Trophoblast cell (in vitro differentiated cells and primary cell): ENCODE measurements around the gene CTAG2.
"Not testable (repeated sequence)": the region's sequence is repeated elsewhere in the genome, so short reads cannot be mapped to it uniquely, and the experiment has no call there.

ENCODE experiments used
- DNase-seq, 2 donors: peaks; one replicate each; pipeline ENCODE4 v3.0.0-alpha.2; 2016
- H2AFZ ChIP-seq: 2 replicates; pipeline ENCODE4 v1.6.1; 2013; ENCODE audit warnings: low read length, moderate library complexity, mild to moderate bottlenecking; ENCODE audit not compliant: insufficient read depth, poor library complexity
- H2AK5ac ChIP-seq: 2 replicates; pipeline ENCODE4 v1.6.1; 2013; ENCODE audit warnings: mild to moderate bottlenecking, low read length
- H2BK120ac ChIP-seq: 2 replicates; pipeline ENCODE4 v1.6.1; 2013; ENCODE audit warnings: low read length, mild to moderate bottlenecking, moderate library complexity; ENCODE audit not compliant: insufficient read depth, poor library complexity
- H2BK12ac ChIP-seq: 2 replicates; pipeline ENCODE4 v1.6.1; 2013; ENCODE audit warnings: mild to moderate bottlenecking, low read length, moderate library complexity
- H2BK5ac ChIP-seq: 2 replicates; pipeline ENCODE4 v1.6.1; 2013; ENCODE audit warnings: low read length, low read depth, moderate library complexity, mild to moderate bottlenecking; ENCODE audit not compliant: poor library complexity
- H3K14ac ChIP-seq: 2 replicates; pipeline ENCODE4 v1.6.1; 2013; ENCODE audit warnings: mild to moderate bottlenecking, low read length
- H3K18ac ChIP-seq: 2 replicates; pipeline ENCODE4 v1.6.1; 2013; ENCODE audit warnings: mild to moderate bottlenecking, low read length
- H3K23ac ChIP-seq: 2 replicates; pipeline ENCODE4 v1.6.1; 2013; ENCODE audit warnings: low read length
- H3K27ac ChIP-seq: 2 replicates; pipeline ENCODE4 v1.5.1; 2013; ENCODE audit warnings: low read depth, mild to moderate bottlenecking, inconsistent platforms, low read length, moderate library complexity
- H3K27me3 ChIP-seq: 2 replicates; pipeline ENCODE4 v1.6.1; 2013; ENCODE audit warnings: inconsistent platforms, mild to moderate bottlenecking, low read length, moderate library complexity; ENCODE audit not compliant: insufficient read depth
- H3K36me3 ChIP-seq, 2 experiments: 1 replicate in 1 of 2; 2 replicates in 1 of 2; pipeline ENCODE4 v1.6.1; 2013; ENCODE audit warnings: low read length in 2 of 2, mild to moderate bottlenecking in 2 of 2, moderate library complexity in 1 of 2; ENCODE audit not compliant: insufficient read depth in 2 of 2, control insufficient read depth in 1 of 2
- H3K4ac ChIP-seq: 2 replicates; pipeline ENCODE4 v1.6.1; 2013; ENCODE audit warnings: low read depth, mild to moderate bottlenecking, low read length, moderate library complexity
- H3K4me1 ChIP-seq, 2 experiments: 1 replicate in 1 of 2; 2 replicates in 1 of 2; pipeline ENCODE4 v1.6.1; 2013; ENCODE audit warnings: low read length in 2 of 2, mild to moderate bottlenecking in 2 of 2, moderate library complexity in 1 of 2; ENCODE audit not compliant: insufficient read depth in 2 of 2, control insufficient read depth in 1 of 2
- H3K4me2 ChIP-seq: 2 replicates; pipeline ENCODE4 v1.6.1; 2013; ENCODE audit warnings: inconsistent platforms, mild to moderate bottlenecking, low read length, moderate library complexity
- H3K4me3 ChIP-seq: 2 replicates; pipeline ENCODE4 v1.5.1; 2013; ENCODE audit warnings: mild to moderate bottlenecking, low read depth, low read length, inconsistent platforms
- H3K79me1 ChIP-seq: one replicate; pipeline ENCODE4 v1.6.1; 2013; ENCODE audit warnings: low read length
- H3K79me2 ChIP-seq: 2 replicates; pipeline ENCODE4 v1.6.1; 2013; ENCODE audit warnings: low read length, mild to moderate bottlenecking; ENCODE audit not compliant: control insufficient read depth, insufficient read depth, poor library complexity
- H3K9ac ChIP-seq: 2 replicates; pipeline ENCODE4 v1.6.1; 2013; ENCODE audit warnings: mild to moderate bottlenecking, low read length
- H3K9me3 ChIP-seq: 2 replicates; pipeline ENCODE4 v1.6.1; 2013; ENCODE audit warnings: low read depth, mild to moderate bottlenecking, control low read depth, inconsistent platforms, low read length; ENCODE audit not compliant: insufficient read depth
- H4K12ac ChIP-seq: 2 replicates; pipeline ENCODE4 v1.6.1; 2013; ENCODE audit warnings: low read depth, mild to moderate bottlenecking, low read length, moderate library complexity
- H4K8ac ChIP-seq: 2 replicates; pipeline ENCODE4 v1.6.1; 2013; ENCODE audit warnings: low read depth, mild to moderate bottlenecking, low read length, moderate library complexity
- H4K91ac ChIP-seq: one replicate; pipeline ENCODE4 v1.6.1; 2013; ENCODE audit warnings: low read depth, mild to moderate bottlenecking, low read length, moderate library complexity
- WGBS: extraction: QIAGEN DNeasy Blood & Tissue Kit; methylation state at CpG from one replicate; pipeline ENCODE4 v1.1.7; 2013; ENCODE audit warnings: missing lambda C conversion rate; ENCODE audit not compliant: insufficient read length, insufficient coverage; ENCODE audit errors: extremely low coverage; 5-methylcytosine and 5-hydroxymethylcytosine counted together

Gene CTAG2

DNA sequence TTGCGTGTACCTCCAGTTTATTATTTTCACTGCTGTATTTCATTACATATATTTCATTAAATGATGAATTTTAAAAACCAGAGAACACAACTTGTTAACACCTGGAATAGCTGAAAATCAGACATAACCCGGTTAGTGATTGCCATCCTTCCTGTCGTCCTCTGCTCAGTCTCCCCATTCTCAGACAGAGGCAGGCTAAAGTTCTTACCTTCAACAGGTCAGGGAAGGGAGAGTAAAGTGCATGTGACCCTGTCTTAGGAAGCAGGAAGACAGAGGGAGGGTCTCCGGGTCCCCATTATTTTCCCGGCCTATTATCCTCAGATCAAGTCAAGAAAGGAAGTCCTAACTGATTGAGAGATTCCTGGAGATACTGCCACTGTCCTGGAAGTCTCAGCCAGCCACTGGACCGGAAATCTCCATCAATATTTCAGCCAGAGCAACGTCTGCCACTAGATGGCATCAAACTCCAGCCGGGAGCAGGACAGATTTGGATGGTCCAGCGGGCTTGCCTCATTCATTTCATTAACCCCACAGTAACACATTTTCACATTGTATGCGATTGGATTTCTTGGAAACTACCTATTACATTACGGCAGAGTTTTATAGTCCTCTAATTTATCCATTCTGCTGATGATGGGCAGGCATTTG, 32.5 kb downstream of the CTAG2 start:
- not testable (repeated sequence) for H2BK5ac ChIP-seq, H3K14ac ChIP-seq, H3K18ac ChIP-seq, H3K4me1 ChIP-seq, H3K9ac ChIP-seq, H2AK5ac ChIP-seq, H2AFZ ChIP-seq, DNase-seq, H2BK120ac ChIP-seq, H3K4me2 ChIP-seq, H3K79me2 ChIP-seq, H3K36me3 ChIP-seq, H3K27me3 ChIP-seq, H4K12ac ChIP-seq, H3K4me3 ChIP-seq, H2BK12ac ChIP-seq, H4K8ac ChIP-seq, H4K91ac ChIP-seq, H3K4ac ChIP-seq, H3K23ac ChIP-seq, H3K79me1 ChIP-seq, H3K27ac ChIP-seq, H3K9me3 ChIP-seq
- no CpG with 5 or more reads among the region's 11 CpGs for WGBS

- H3K4me2 ChIP-seq, H4K8ac ChIP-seq, H2AFZ ChIP-seq, H3K9me3 ChIP-seq, H3K14ac ChIP-seq, H4K91ac ChIP-seq, H3K23ac ChIP-seq, H3K9ac ChIP-seq, H2AK5ac ChIP-seq, H2BK5ac ChIP-seq, H4K12ac ChIP-seq, H3K27ac ChIP-seq, H3K4me3 ChIP-seq, DNase-seq, H2BK120ac ChIP-seq, H3K18ac ChIP-seq, H3K79me1 ChIP-seq, H3K4ac ChIP-seq, H3K27me3 ChIP-seq, H3K36me3 ChIP-seq, H3K4me1 ChIP-seq, H2BK12ac ChIP-seq, H3K79me2 ChIP-seq: not testable (repeated sequence)
- WGBS = no CpG with 5 or more reads among the region's 28 CpGs
These were observed 34.2 kb downstream of the CTAG2 start, which contains the start of gene CTAG1B for GRCh38 chrX:154619182-154619581. Gene CTAG1B, minus strand, starts transcription at chrX:154619282. Its CDS starts 64 bp downstream, at chrX:154619218.

DNA sequence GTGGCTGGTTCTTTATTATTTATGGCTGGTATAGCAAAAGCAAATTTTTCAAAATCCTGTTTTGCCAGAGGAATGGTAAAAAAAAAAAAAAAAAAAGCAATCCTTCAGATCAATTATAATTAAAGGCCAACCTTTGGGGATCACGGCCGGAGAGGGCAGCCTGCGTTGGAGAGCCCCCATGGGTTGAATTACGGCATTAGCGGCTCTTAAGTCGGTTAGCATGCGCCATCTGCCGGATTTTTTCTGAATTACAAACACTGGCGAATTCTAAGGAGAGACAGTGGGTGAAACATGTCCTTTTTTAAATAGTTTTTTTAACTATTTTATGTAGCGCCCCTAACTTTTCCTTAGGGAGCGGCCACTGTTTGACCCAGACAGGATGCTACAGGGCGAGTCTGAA, 39.8 kb downstream of the CTAG2 start:
- not testable (repeated sequence) for H2BK5ac ChIP-seq, H3K4me3 ChIP-seq, H4K8ac ChIP-seq, H3K9ac ChIP-seq, H3K4me2 ChIP-seq, H2BK12ac ChIP-seq, H3K23ac ChIP-seq, H2AK5ac ChIP-seq, H3K79me1 ChIP-seq, H3K14ac ChIP-seq, H3K4me1 ChIP-seq, H3K27me3 ChIP-seq, H3K4ac ChIP-seq, H3K9me3 ChIP-seq, H3K18ac ChIP-seq, H3K36me3 ChIP-seq, H4K91ac ChIP-seq, H3K27ac ChIP-seq, H4K12ac ChIP-seq, H2BK120ac ChIP-seq, H2AFZ ChIP-seq, H3K79me2 ChIP-seq, DNase-seq
- WGBS = no CpG with 5 or more reads among the region's 12 CpGs

GRCh38 chrX:154611146-154611545, 42.2 kb downstream of the CTAG2 start:
- H3K23ac ChIP-seq, DNase-seq, H4K91ac ChIP-seq, H3K27me3 ChIP-seq, H3K4ac ChIP-seq, H3K27ac ChIP-seq, H3K9me3 ChIP-seq, H3K4me3 ChIP-seq, H4K8ac ChIP-seq, H3K9ac ChIP-seq, H3K14ac ChIP-seq, H3K18ac ChIP-seq, H3K36me3 ChIP-seq, H2BK12ac ChIP-seq, H2BK5ac ChIP-seq, H3K79me1 ChIP-seq, H2AK5ac ChIP-seq, H2AFZ ChIP-seq, H3K4me1 ChIP-seq, H3K4me2 ChIP-seq, H2BK120ac ChIP-seq, H3K79me2 ChIP-seq, H4K12ac ChIP-seq: not testable (repeated sequence)
- no CpG with 5 or more reads among the region's 12 CpGs for WGBS
